ENCODE data around the gene MTA1.
A peak's percentile ranks its signal among the peaks of the same experiment; 100 is the strongest.

MTA1 gene

GRCh38 chr14:105480199-105480746, 60.6 kb downstream of the MTA1 start:
- Histone ChIP-seq H3F3A (ENCODE audit: control insufficient read depth, insufficient read depth) (no peaks in the 10 kb centered on the region), H3K27ac (ENCODE audit: low read depth, low read length) (no peak overlapping the region), H3K36me3 (ENCODE audit: control insufficient read depth, low read length) (no peaks in the 10 kb centered on the region), H3K27me3 (ENCODE audit: control insufficient read depth, low read length) (peaks cover 50% of the 10 kb centered on the region), H3K9me2 (replicated peaks; ENCODE audit: control insufficient read depth, low read length) (no peaks in the 10 kb centered on the region), H3K4me2 (ENCODE audit: low read length) (no peak overlapping the region), H4K20me1 (ENCODE audit: control insufficient read depth, insufficient read depth, low read depth, low read length) (no peaks in the 10 kb centered on the region), H3K9me3 (ENCODE audit: control insufficient read depth, insufficient read depth, low read length) (no peaks in the 10 kb centered on the region), H3K4me3 (ENCODE audit: low read length) (no peak overlapping the region), H3K4me1 (ENCODE audit: control insufficient read depth, low read length) (peaks cover 23% of the 10 kb centered on the region), H3K79me2 (ENCODE audit: control insufficient read depth, low read length) (no peaks in the 10 kb centered on the region)
- no peak for TF ChIP-seq EZH2phosphoT487 (IDR thresholded peaks at IDR 0.05; ENCODE audit: borderline replicate concordance, low read length)
- TF ChIP-seq CTCF (IDR thresholded peaks at IDR 0.05; ENCODE audit: low read depth, low read length, poor library complexity, severe bottlenecking), result no peak

- Histone ChIP-seq H3K9me2 (replicated peaks; ENCODE audit: control insufficient read depth, low read length) (no peaks in the 10 kb centered on the region), H4K20me1 (ENCODE audit: control insufficient read depth, insufficient read depth, low read depth, low read length) (no peaks in the 10 kb centered on the region), H3K4me3 (ENCODE audit: low read length) (peak overlapping the region; percentile 72), H3K27ac (ENCODE audit: low read depth, low read length) (no peak overlapping the region), H3K4me2 (ENCODE audit: low read length) (peak overlapping the region; percentile 95), H3K27me3 (ENCODE audit: control insufficient read depth, low read length) (peaks cover 50% of the 10 kb centered on the region), H3K36me3 (ENCODE audit: control insufficient read depth, low read length) (no peaks in the 10 kb centered on the region), H3K4me1 (ENCODE audit: control insufficient read depth, low read length) (peaks cover 23% of the 10 kb centered on the region), H3K79me2 (ENCODE audit: control insufficient read depth, low read length) (no peaks in the 10 kb centered on the region), H3K9me3 (ENCODE audit: control insufficient read depth, insufficient read depth, low read length) (no peaks in the 10 kb centered on the region), H3F3A (ENCODE audit: control insufficient read depth, insufficient read depth) (no peaks in the 10 kb centered on the region)
- TF ChIP-seq CTCF (IDR thresholded peaks at IDR 0.05; ENCODE audit: low read depth, low read length, poor library complexity, severe bottlenecking), result peak; percentile 99
- no peak for TF ChIP-seq EZH2phosphoT487 (IDR thresholded peaks at IDR 0.05; ENCODE audit: borderline replicate concordance, low read length)
These were observed 61.5 kb downstream of the MTA1 start for GRCh38 chr14:105480807-105481801.

- Histone ChIP-seq H3K27me3 (ENCODE audit: control insufficient read depth, low read length) (peaks cover 50% of the 10 kb centered on the region), H3K79me2 (ENCODE audit: control insufficient read depth, low read length) (no peaks in the 10 kb centered on the region), H3K36me3 (ENCODE audit: control insufficient read depth, low read length) (no peaks in the 10 kb centered on the region), H3F3A (ENCODE audit: control insufficient read depth, insufficient read depth) (no peaks in the 10 kb centered on the region), H3K9me3 (ENCODE audit: control insufficient read depth, insufficient read depth, low read length) (no peaks in the 10 kb centered on the region), H3K9me2 (replicated peaks; ENCODE audit: control insufficient read depth, low read length) (no peaks in the 10 kb centered on the region), H3K4me3 (ENCODE audit: low read length) (peak overlapping the region; percentile 72), H3K4me1 (ENCODE audit: control insufficient read depth, low read length) (peaks cover 31% of the 10 kb centered on the region), H3K4me2 (ENCODE audit: low read length) (peak overlapping the region; percentile 95), H4K20me1 (ENCODE audit: control insufficient read depth, insufficient read depth, low read depth, low read length) (no peaks in the 10 kb centered on the region), H3K27ac (ENCODE audit: low read depth, low read length) (no peak overlapping the region)
- TF ChIP-seq EZH2phosphoT487 (IDR thresholded peaks at IDR 0.05; ENCODE audit: borderline replicate concordance, low read length) (no peak), CTCF (IDR thresholded peaks at IDR 0.05; ENCODE audit: low read depth, low read length, poor library complexity, severe bottlenecking) (peak; percentile 48)
These were observed 62.3 kb downstream of the MTA1 start for GRCh38 chr14:105481886-105482457.
